Hindlimb muscle (tissue), 1 donor: ENCODE results near the gene LCE3E. TPM values are rescaled to one million over a fixed set of nuclear protein-coding genes. Genes with fewer than 3 reads are reported as not detected.
"Not testable (repeated sequence)": the region's sequence is repeated elsewhere in the genome, so short reads cannot be mapped to it uniquely, and the experiment has no call there.

Experiments
- DNase-seq: peaks from one replicate; pipeline ENCODE4 v3.0.0-alpha.2; 2013
- polyA plus RNA-seq: library from polyadenylated mRNA; unstranded; fragments of 120-200 nt; gene quantifications from one replicate; pipeline ENCODE4 v1.2.1, GENCODE V29; 2013; ENCODE audit not compliant: insufficient read length

Gene LCE3E, protein sequence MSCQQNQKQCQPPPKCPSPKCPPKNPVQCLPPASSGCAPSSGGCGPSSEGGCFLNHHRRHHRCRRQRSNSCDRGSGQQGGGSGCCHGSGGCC
- polyA plus RNA-seq: not detected

DNA sequence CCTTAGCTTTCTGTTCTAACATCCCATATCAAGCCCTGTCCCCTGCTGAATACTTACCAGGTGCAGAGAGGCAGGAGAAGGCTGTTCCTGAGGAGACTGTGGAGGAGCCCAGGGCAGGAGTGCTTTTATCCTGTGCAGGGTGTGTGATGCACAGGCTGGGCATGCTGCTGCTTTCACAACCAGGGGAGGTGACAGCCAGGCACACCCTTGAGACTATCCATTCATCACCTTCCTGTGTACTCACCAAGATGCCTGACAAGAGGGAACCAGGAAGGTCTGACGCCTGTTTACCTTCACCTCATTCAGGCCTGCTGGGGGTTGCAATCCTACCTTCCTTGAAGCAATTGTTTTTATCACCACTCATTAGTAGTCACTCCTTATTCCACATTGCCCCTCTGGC lies at the start of gene LCE3E:
TSS of gene LCE3E (minus strand) at position 100 of the 400 bp plus-strand sequence. CDS start 572 bp downstream, outside the sequence.
- no peak for DNase-seq

- DNase-seq: no peak
These were observed 46.9 kb upstream of the LCE3E start, which contains the start of gene LCE3B for GRCh38 chr1:152613511-152613910. TSS of gene LCE3B (plus strand) at chr1:152613811. CDS start at chr1:152613811, 0 bp downstream.

GRCh38 chr1:152599934-152600333 lies 33.4 kb upstream of the LCE3E start, which contains the start of gene LCE3C:
TSS of gene LCE3C (plus strand) at chr1:152600234. CDS start at chr1:152600732, 498 bp downstream.
- DNase-seq: no peak

DNA sequence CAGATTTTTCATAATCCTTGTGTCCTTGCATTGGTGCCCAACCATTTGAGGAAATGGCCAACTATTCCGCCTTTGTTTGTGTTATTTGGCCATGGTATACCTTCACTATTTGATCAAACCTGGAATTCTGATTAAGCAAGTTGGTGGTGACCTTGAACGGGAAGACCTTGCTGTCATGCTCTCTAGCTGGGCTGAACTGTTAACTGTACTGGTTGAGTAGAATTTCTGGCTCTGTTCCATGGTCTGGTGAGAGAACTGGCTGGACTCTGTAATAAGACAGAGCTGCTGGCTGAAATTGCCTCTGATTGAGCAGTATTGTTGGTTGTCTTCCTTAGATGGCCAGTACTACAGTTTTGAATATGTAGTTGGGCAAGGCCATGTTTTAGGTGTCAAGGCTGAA lies 30.4 kb upstream of the LCE3E start:
- no peak for DNase-seq

DNA sequence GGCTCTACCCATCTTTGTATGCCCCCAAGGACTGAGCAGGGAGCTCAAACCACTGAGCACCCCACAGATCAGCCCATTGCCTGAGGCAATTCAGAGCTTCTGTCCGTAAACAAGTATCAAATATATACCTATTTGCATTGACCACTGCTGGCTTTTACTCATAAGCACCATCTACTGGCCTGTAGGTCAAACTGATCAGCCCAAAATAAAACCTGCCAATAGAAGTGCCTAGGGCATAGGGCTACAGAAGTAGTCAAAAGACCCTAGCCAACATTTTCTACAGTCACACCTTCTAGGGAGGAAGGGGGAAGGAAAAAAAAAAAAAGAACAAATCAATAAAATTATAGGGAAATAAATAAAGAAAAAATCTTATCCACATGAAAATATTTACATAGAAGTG lies 19.0 kb upstream of the LCE3E start:
- no peak for DNase-seq

- no peak for DNase-seq
These were observed 16.1 kb upstream of the LCE3E start for GRCh38 chr1:152582647-152583046.

DNA sequence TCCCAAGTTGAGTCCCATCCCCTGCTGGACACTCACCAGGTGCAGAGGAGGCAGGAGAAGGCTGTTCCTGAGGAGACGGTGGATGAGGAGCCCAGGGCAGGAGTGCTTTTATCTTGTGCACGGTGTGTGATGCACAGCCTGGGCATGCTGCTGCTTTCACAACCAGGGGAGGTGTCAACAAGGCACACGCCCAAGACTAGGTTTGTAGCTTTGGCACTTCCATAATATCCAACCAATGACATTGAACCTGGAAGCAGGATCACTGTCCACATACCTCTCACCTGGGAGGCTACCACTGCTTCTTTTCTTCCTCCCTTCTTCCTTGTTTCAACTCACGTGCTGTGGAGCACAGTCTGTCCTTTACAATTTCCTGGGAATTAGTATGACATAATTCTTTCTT lies 13.9 kb upstream of the LCE3E start, which contains the start of gene LCE3D:
TSS of gene LCE3D (minus strand) at position 84 of the 400 bp plus-strand sequence. CDS start 580 bp downstream, outside the sequence.
- DNase-seq: no peak

DNA sequence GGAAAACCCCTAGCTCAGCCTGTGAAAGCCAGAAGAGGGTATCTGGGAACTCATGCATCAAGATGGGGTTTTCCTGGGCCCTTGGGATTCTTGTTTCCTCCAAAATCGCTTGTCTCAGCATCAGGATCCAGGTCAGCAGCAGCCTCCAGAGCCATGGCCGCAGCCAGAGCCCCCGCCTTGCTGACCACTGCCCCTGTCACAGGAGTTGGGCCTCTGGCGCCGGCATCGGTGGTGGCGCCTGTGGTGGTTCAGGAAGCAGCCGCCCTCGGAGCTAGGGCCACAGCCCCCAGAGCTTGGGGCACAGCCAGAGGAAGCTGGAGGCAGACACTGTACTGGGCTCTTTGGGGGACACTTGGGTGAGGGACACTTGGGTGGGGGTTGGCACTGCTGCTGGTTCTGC lies 12.9 kb upstream of the LCE3E start:
- not testable (repeated sequence) for DNase-seq

GRCh38 chr1:152577168-152577567 lies 10.6 kb upstream of the LCE3E start:
- DNase-seq: no peak

- no peak for DNase-seq
These were observed 905 bp downstream of the LCE3E start for GRCh38 chr1:152565535-152566215.

DNA sequence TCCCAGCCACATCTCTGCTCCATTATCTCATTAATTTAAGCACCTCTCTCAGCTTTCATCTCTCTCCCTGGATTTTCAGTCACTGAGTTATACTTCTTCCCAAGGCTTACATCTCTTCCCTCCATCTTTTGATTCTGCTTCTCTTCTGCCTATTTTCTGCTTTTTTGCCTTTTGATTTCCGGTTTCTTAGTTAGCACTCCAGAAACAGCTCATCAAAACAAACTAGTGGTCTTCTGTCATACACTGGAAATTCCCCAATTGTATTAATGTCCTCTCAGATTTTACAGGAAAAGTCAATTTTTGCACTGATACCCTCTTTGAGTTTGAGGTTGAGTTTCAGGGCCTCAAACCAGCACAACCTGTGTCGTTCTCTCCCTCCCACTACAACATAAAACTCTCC lies 1.5 kb downstream of the LCE3E start:
- DNase-seq: no peak

- not testable (repeated sequence) for DNase-seq
These were observed 18.2 kb downstream of the LCE3E start for GRCh38 chr1:152548358-152548757.

DNA sequence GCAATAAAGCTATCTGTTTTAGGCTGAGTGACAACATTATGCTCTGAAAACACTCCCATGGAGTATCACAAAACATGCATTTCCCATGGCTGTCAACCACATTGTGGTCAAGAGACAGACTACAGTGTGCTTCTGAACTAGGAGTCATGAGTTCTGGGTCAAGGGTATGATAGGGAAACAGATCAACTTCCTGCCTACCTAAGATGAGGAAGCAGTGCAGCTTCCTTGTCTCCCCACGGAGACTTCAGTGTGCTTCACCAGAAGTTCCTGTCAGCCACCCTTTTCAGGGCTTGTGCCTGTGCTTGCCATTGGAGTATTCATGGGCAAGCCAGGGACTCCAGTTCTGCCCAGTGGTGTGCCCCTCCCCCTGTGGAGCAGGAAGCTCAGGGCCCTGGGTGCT lies 19.9 kb downstream of the LCE3E start:
- DNase-seq: no peak

- DNase-seq: no peak
These were observed 22.8 kb downstream of the LCE3E start for GRCh38 chr1:152543820-152544219.

DNA sequence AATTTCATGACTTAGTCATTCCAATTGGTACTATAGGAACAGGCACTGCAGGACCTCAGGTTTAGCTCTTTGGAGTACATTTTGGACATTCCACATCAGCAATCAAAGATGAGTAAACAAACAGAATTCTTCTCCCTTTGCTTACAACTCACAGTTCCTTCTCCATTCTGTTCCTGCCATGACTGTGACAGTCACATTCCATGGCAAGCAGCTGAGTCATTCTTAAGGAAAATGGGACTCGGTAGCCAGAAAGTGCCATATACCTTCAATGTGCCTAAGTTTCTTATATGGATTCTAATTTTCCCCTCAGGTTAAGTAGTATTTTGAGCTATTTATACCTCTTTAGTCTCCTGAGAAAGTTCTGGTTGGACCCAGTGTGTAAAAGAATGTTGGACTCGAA lies 26.7 kb downstream of the LCE3E start:
- no peak for DNase-seq

DNA sequence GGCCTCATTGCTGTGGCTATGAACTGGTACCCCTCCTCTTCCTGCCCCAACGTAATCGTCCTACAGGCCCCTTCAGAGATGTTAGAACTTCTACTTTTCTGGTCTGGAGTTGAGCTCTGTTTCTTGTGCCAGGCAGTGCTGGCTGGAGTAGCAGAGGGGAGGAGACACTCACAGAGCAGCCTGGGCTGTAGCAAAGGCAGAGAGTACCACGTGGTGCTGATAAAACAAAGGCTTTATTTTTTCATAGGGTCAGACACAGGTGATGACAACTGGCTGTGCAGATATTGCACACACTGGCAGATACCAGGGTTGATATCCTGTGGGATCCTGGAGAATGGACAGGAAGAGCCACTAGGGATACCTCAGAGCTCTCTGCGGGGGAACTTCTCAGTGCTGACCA lies 29.1 kb downstream of the LCE3E start:
- DNase-seq: no peak

- DNase-seq: no peak
These were observed 30.8 kb downstream of the LCE3E start for GRCh38 chr1:152535774-152536173.

DNA sequence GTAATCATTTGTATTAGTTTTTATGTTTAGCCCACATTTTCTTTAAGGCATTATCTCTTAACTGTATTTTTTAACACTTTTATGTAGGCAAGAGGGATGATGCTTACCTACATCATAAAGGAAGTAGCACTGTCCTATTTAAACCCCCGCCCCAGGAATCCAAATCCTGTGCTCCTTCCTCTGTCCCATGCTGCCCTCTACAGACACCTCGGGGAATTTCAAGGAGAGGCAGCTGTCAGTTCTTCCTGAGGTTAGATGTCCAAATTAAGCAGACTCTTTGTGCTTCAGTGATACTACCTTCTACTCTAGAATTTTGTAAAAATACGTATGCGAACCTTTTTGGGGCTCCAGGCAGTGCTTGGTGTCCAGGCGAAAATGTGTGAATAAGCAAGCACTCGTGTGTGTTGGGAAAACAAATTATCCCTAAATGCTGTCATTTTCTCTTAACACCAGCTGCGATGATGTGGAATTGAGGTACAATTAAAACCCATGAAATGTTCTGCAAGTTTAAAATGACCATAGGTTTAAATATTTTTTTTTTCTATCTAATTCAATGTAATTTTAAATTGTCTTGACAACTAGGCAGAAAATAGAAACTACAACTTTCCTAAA lies 33.1 kb downstream of the LCE3E start:
- DNase-seq: no peak

- DNase-seq: no peak
These were observed 41.4 kb downstream of the LCE3E start for GRCh38 chr1:152525080-152525641.

DNA sequence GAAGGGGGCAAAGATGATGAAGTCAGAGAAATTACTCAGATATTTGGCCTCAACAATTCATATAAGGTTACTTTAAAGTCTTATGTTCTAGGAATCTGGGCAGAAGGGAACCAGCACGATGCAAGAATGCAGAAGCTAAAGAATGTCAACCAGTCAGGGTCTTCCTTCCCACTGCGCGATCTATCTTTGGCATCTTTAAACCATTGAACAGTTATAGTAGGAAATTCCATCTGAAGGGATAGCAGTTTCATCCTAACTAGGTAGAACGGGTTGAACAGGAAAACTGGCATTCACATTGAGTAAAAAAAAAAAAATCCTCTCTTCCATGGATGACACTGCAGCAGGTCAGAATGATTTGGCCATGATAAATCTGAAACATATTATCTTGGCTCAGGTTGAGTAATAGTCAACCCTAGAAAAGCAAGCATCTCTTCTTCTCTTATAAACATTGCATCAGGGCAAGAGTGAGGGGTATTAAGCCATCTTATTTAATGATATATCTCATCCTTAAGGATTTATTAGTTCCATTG lies 46.0 kb downstream of the LCE3E start:
- DNase-seq: no peak

DNA sequence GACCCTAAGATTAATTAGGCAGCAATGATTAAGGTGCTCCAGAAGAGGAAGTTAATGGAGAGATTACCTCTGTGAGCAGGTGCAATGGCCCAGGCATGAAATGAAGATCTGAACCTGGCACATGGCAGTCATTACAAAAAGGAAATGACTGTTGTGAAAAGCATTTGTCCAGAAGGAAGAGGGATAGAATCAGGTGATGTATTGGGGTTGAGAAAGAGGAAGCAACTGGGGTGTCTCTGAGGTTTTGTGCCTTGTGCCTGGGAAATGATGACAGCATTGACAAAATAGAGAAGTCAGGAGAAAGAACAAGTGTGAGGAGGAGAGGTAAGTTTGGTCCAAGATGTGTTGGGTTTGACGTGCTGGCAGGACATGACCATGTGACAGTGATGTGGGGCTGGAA lies 46.7 kb downstream of the LCE3E start:
- no peak for DNase-seq

GRCh38 chr1:152517237-152517811 lies 49.3 kb downstream of the LCE3E start:
- no peak for DNase-seq

GRCh38 chr1:152516082-152516481 lies 50.5 kb downstream of the LCE3E start:
- no peak for DNase-seq
